ENCODE results near the gene ARHGDIB.

- TF ChIP-seq POLR2AphosphoS5 (IDR thresholded peaks at IDR 0.05; ENCODE audit: low read depth, low read length) (0 out of 2 replicates have a peak, but pooled peaks have one; percentile 54), POLR2A (IDR thresholded peaks at IDR 0.05; ENCODE audit: low read depth, low read length) (peak; percentile 16; the same call in 1 of the 2 replicates)
These were observed at the start of gene ARHGDIB for GRCh38 chr12:14961466-14962152.
